Transverse colon (tissue), 4 donors: ENCODE data around the gene SMG6. TPM values are rescaled to one million over a fixed set of nuclear protein-coding genes. Genes with fewer than 3 reads are reported as not detected.
A peak's percentile ranks its signal among the peaks of the same experiment; 100 is the strongest.

ENCODE experiments used
- DNase-seq: peaks from one replicate; pipeline ENCODE4 v3.0.0-alpha.2; 2019
- H3K27ac ChIP-seq, 4 donors: fragments of 200-600 bp; sonication (generic); 2 replicates each; pipeline ENCODE4 v1.5.1; 2016 to 2018; ENCODE audit warnings: inconsistent platforms in 4 of 4
- H3K27me3 ChIP-seq: fragments of 200-600 bp; sonication (generic); 2 replicates; pipeline ENCODE4 v1.5.1; 2017; ENCODE audit warnings: inconsistent platforms
- H3K36me3 ChIP-seq, 4 donors: fragments of 200-600 bp; sonication (generic); 2 replicates each; pipeline ENCODE4 v1.5.1; 2017 to 2019; ENCODE audit warnings: inconsistent platforms in 4 of 4
- H3K4me1 ChIP-seq, 4 donors: fragments of 200-600 bp; sonication (generic); 2 replicates each; pipeline ENCODE4 v1.5.1; 2017 to 2020; ENCODE audit warnings: inconsistent platforms in 4 of 4
- H3K4me3 ChIP-seq, 4 donors: fragments of 200-600 bp; sonication (generic); 1 replicate in 1 of 4; 2 replicates in 3 of 4; pipeline versions ENCODE4 v1.5.1 to v1.6.1; 2017 to 2019; ENCODE audit warnings: inconsistent platforms in 4 of 4
- H3K9me3 ChIP-seq, 2 donors: fragments of 200-600 bp; sonication (generic); 2 replicates each; pipeline ENCODE4 v1.5.1; 2017 to 2019; ENCODE audit warnings: inconsistent platforms in 2 of 2
- EP300 ChIP-seq: sonication (generic); formaldehyde crosslinking; IDR thresholded peaks from one replicate; pipeline ENCODE4 v1.6.1; 2017; ENCODE audit warnings: antibody characterized with exemption, low read depth
- POLR2A ChIP-seq: fragments of 450-650 bp; IDR thresholded peaks from one replicate; pipeline ENCODE4 v1.6.1; 2016; ENCODE audit warnings: antibody characterized with exemption, mild to moderate bottlenecking, moderate library complexity
- POLR2AphosphoS5 ChIP-seq, 3 donors: sonication (generic); formaldehyde crosslinking; IDR thresholded peaks; one replicate each; pipeline ENCODE4 v1.6.1; 2016; ENCODE audit warnings: antibody characterized with exemption in 3 of 3
- WGBS, 2 donors: methylation state at CpG; one replicate each; pipeline ENCODE4 v1.1.5; 2018; ENCODE audit warnings: low coverage in 1 of 2; 5-methylcytosine and 5-hydroxymethylcytosine counted together
- in situ Hi-C, 4 donors: fragments of 200-750 bp; cut with MboI; loops; one replicate each; pipeline versions ENCODE4 v1.15.0 to v1.15.1; 2017; ENCODE audit warnings: low sequenced_read_pairs in 3 of 4, low pct_ligation_motif_present in 1 of 4, low pct_unique_long_range_greater_than_20kb in 1 of 4
- intact Hi-C: fragments of 100-400 bp; cut with DNase I; formaldehyde crosslinking; loops from one replicate; pipeline ENCODE4 v1.15.1; 2023; ENCODE audit warnings: low total_unique reads
- total RNA-seq, 4 donors: library from RNA; depleted of rRNA; stranded (reverse); fragments of >200 nt; gene quantifications; one replicate each; pipeline ENCODE4 v1.1.0, GENCODE V29; 2016
- TF ChIP-seq, protein P1 (sequence below), 5 experiments: fragments of 200-600 bp in 3 of 5; fragments of 450-650 bp in 2 of 5; sonication (generic) in 3 of 5; IDR thresholded peaks; 1 replicate in 2 of 5; 2 replicates in 3 of 5; pipeline ENCODE4 v1.5.1; 2016 to 2017; ENCODE audit warnings: antibody characterized with exemption in 5 of 5, inconsistent platforms in 3 of 5, mild to moderate bottlenecking in 2 of 5, moderate library complexity in 1 of 5

Gene SMG6
- 100 to 1,000 TPM in 1 of 4 donors, 10 to 100 TPM in 3; 28.6 to 112 (median 39.1) TPM for total RNA-seq

- in situ Hi-C loops = no loop called here
- peak within 1 kb of the TSS; percentile 64 to 93 (median 80) for H3K4me3 ChIP-seq
- peak; percentile 95 for DNase-seq
- H3K27me3 ChIP-seq = no peaks in the 10 kb centered on the region
- intact Hi-C loops = no loop called here
- peaks cover 8 to 26% (median 15%) of the 10 kb centered on the region in 4 donors for H3K4me1 ChIP-seq
- H3K9me3 ChIP-seq = no peaks in the 10 kb centered on the region
- TF ChIP-seq POLR2A (peak; percentile 82), EP300 (no peak), POLR2AphosphoS5 (IDR thresholded peaks at IDR 0.05) (peak; percentile 23 to 78 (median 65))
- peaks cover 0 to 8% (median 3%) of the 10 kb centered on the region in 4 donors for H3K36me3 ChIP-seq
- peak within 1 kb of the TSS; percentile 92 to 97 (median 95) for H3K27ac ChIP-seq
- WGBS, 2 donors = 0% methylated on average over 40 of the region's 108 CpGs; no CpG with 5 or more reads in 1 of the 2 donors
These were observed at the start of gene SMG6, which contains the start of gene SRR for GRCh38 chr17:2303204-2304188. TSS of gene SMG6 (minus strand) at chr17:2303785. CDS start at chr17:2303720, 65 bp downstream. TSS of gene SRR (plus strand) at chr17:2303950. CDS start at chr17:2315561, 11,611 bp downstream.

DNA sequence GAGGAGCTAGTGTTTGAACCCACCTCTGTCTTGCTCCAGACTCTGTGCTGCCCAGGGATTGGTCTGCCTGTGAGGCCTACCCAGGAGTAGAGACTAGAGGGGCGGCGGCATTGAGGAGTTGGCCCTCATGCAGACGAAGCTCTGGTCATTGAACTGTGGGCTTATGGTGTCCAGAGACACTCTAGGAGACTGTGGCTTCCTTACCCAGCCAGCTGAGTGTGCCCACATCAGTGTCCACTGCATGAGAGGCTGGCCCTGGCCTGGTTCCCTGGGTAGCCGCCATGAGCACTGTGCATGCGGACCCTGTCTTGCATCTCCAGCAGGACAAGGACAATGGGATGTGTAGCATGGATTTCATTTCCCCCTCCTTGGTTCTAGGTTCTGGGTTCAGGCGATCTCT, 47.7 kb upstream of the SMG6 start:
- no peaks in the 10 kb centered on the region for H3K9me3 ChIP-seq
- in situ Hi-C loops = no loop called here

GRCh38 chr17:2347805-2348685, 44.5 kb upstream of the SMG6 start:
- Histone ChIP-seq H3K4me3 (no peak overlapping the region), H3K27ac (no peak overlapping the region), H3K4me1 (peaks cover 0 to 7% (median 2%) of the 10 kb centered on the region in 4 donors), H3K27me3 (no peaks in the 10 kb centered on the region), H3K36me3 (no peaks in the 10 kb centered on the region), H3K9me3 (no peaks in the 10 kb centered on the region)
- WGBS, 2 donors = 46 to 56% methylated on average over 3 to 11 of the region's 11 CpGs
- DNase-seq = peak; percentile 54
- in situ Hi-C loops = no loop called here
- intact Hi-C loops = no loop called here
- TF ChIP-seq, protein P1, sequence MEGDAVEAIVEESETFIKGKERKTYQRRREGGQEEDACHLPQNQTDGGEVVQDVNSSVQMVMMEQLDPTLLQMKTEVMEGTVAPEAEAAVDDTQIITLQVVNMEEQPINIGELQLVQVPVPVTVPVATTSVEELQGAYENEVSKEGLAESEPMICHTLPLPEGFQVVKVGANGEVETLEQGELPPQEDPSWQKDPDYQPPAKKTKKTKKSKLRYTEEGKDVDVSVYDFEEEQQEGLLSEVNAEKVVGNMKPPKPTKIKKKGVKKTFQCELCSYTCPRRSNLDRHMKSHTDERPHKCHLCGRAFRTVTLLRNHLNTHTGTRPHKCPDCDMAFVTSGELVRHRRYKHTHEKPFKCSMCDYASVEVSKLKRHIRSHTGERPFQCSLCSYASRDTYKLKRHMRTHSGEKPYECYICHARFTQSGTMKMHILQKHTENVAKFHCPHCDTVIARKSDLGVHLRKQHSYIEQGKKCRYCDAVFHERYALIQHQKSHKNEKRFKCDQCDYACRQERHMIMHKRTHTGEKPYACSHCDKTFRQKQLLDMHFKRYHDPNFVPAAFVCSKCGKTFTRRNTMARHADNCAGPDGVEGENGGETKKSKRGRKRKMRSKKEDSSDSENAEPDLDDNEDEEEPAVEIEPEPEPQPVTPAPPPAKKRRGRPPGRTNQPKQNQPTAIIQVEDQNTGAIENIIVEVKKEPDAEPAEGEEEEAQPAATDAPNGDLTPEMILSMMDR (IDR thresholded peaks at IDR 0.05) = no peak
- no peak for TF ChIP-seq POLR2AphosphoS5 (IDR thresholded peaks at IDR 0.05)
- no peak for TF ChIP-seq EP300
- no peak for TF ChIP-seq POLR2A

More for the DNA sequence above, 47.7 kb upstream of the SMG6 start:
- DNase-seq = no peak
- intact Hi-C loops = no loop called here
- Histone ChIP-seq H3K4me1 (peaks cover 0 to 7% (median 5%) of the 10 kb centered on the region in 4 donors), H3K27ac (no peak overlapping the region), H3K36me3 (no peaks in the 10 kb centered on the region), H3K27me3 (no peaks in the 10 kb centered on the region), H3K4me3 (no peak overlapping the region)
- no peak for TF ChIP-seq EP300
- TF ChIP-seq, protein P1 (IDR thresholded peaks at IDR 0.05) = no peak
- no peak for TF ChIP-seq POLR2AphosphoS5 (IDR thresholded peaks at IDR 0.05)
- TF ChIP-seq POLR2A = no peak
- WGBS, 2 donors = 91 to 100% methylated on average over 3 to 6 of the region's 6 CpGs

GRCh38 chr17:2346475-2346874, 42.9 kb upstream of the SMG6 start:
- Histone ChIP-seq H3K27ac (no peak overlapping the region), H3K4me1 (peaks cover 0 to 7% (median 2%) of the 10 kb centered on the region in 4 donors), H3K4me3 (no peak overlapping the region), H3K27me3 (no peaks in the 10 kb centered on the region), H3K36me3 (no peaks in the 10 kb centered on the region), H3K9me3 (no peaks in the 10 kb centered on the region)
- no peak for DNase-seq
- in situ Hi-C loops (no loop called here), intact Hi-C loops (no loop called here)
- 88% methylated on average over 8 of the region's 8 CpGs; no CpG with 5 or more reads in 1 of the 2 donors for WGBS, 2 donors
- no peak for TF ChIP-seq POLR2AphosphoS5 (IDR thresholded peaks at IDR 0.05)
- TF ChIP-seq, protein P1 (IDR thresholded peaks at IDR 0.05) = no peak
- TF ChIP-seq POLR2A = no peak
- no peak for TF ChIP-seq EP300
